GM21723 (cell line): ENCODE results near the gene ST7.
A peak's percentile ranks its signal among the peaks of the same experiment; 100 is the strongest.

Source experiments
- ATAC-seq: cut with Tn5 transposase; IDR thresholded peaks from one replicate; pipeline ENCODE4 v1.9.1; 2021; ENCODE audit warnings: mild to moderate bottlenecking, moderate library complexity; ENCODE audit not compliant: unreplicated experiment

Gene ST7

DNA sequence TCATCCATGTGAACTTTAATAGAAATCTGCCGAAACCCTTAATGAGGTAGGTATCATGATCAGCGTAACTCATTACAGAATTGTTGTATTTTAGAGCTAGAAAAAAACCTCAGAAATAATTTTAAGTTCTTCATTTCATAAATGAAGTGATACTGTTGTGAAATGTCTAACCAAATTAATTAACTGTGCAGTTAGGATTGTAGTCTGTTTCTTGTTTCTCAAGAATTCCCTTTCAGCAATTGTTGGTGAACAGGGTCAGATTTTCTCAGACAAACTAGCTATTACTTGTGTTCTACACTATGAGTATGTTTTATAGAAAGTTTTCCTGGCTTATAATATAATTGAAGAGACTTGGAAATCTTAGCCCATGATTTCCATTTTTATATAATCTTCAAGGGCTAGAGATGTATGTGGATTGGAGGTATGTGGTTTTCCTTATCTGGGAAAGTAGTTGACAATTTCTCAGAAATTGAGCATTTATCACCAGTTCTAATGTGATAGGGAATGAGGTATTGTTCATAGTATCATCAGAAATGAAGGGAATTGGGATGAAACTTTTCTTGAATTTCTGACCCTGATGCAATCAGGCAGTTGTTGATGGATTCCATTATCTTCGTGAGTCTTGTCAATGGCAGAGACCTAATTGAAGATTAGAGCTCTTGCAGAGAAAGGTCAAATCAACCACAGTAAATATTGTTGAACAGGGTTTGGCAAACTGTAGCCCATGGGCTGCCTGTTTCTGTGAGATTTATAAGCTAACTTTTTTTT lies 55.0 kb downstream of the ST7 start:
- no peak for ATAC-seq

GRCh38 chr7:117008886-117009531 lies 55.7 kb downstream of the ST7 start:
- ATAC-seq: no peak

DNA sequence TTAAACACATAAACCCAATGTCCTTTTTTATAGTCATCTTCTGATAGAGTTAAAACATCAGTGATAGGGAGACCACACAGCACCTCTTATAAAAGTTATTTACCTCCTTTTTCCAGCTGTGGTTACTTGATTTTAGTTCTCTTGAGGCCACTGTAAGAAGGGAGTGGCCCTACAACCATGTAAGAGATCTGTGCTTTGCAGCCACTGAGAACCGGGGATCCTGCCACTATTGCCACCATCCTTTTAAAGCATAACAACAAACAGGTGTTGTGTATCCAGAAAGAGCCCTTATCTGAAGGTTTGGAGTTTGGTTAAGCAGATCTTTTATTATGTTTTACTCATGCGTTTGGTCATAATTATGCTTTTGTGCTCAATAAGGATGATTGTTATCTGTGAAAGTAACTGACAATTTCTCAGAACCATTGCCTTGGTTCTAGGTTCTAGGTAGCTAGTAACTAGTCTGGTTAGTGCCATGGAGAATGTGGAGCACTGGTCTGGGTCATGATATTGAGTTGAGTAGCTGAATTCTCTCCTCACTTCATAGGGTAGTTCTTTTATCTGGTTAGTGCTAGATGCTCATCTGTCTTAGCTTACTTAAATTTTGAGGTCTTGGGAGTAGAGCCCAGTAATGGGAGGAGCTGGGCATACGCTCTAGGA lies 56.5 kb downstream of the ST7 start:
- ATAC-seq: no peak

- peak; percentile 45 for ATAC-seq
Measured at GRCh38 chr7:117010375-117011133, 57.3 kb downstream of the ST7 start.

DNA sequence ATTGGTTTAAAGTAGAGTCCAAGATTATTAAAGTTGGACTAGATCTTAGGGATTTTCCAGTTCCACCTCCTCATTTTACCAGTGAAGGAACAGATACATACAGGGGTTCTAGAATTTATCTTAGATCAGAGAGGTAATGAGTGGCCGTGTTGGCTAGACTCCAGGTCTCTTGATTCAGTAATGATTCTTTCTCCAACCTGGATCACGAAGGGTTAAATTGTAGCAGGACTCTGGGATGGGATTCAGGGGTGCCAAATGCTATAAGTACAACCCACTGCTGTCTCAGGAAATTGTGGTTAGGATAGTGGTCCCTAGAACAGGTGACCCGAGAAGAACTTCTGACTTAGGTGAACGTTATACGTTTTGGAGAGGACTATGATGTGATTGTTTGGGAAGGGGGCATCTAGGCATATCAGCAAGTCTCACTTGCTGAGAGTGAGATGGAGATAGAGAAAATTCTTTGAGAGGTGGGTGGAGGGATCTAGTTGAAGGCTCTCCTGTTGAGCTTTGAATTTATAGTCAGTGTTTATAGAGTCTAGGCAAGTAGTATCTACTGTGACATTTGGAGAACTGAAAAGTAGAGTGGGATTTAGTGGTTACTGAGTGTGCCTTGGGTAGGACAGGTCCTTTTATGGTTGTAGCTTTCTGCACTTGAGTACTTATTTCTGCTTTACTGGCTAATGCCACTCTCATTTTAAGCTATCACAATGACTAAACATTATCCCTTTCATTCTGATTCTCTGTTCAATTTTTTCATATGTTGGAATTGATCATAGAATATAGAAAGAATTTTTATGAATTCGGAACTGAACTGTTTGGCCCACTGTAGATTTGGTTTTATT lies 58.3 kb downstream of the ST7 start:
- ATAC-seq: peak; percentile 82

DNA sequence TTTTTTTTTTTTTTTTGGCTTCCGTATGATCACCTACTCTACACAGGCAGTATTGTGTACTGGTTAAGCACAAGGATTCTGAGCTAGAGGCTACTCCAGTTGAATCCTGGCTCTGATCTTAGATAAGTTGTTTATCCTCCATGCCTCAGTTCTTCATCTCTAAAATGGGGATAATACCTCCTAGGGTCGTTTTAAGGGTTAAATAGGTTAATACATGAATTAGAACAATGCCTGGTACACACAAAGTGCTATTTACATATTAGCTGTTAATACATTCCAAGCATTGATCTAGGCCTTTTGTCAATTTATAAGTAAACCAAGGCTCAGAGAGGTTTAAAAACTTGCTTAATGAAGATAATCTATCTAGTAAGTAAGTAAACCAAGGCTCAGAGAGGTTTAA lies 59.0 kb downstream of the ST7 start:
- peak; percentile 6 for ATAC-seq

GRCh38 chr7:117012696-117013095 lies 59.4 kb downstream of the ST7 start:
- no peak for ATAC-seq

DNA sequence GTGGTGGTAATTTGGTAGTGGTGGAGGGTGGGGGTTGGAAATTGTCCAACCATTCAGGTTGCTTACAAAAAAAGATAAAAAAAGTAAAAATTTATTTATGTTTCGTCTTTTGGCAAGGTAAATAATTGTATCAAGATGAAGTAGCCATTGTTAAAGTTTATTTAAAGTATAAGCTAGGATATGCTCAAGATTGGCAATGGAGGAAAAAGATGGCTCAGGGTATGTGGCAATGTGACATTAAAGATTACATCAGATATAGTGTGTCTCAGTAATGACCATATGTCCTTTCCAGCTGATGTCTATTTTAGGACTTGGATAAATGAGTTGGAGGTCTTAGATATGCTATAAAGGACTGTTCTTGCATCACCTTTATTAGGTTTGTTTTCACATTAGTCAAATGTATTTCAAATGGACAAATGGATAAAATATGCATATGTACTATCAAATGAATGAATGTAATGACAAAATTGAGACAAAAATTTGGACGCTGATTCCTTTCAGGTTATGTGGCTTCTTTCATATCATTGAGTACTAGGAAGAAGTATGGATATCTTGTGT lies 60.9 kb downstream of the ST7 start:
- no peak for ATAC-seq

DNA sequence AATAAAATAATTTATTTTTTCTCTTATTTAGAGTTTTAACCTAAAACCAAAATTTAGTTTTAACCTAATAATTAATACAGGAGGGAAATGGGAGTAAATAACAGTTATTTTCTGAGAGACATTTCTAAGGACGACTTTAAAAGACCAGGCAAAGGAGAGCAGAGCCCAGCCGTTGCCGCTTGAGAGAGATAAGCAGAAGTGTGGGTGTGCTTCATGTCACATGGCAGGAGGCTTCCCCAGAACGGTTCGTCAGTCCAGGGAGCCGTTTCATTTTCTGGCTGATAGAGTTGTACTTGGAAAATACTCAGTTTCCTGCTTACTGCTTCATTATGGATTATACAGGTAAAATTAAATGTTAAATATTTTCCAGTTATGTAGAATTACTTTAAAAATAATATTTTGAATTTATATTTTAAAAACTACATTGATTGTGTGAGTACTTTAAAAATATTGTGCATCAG lies 61.4 kb downstream of the ST7 start:
- ATAC-seq: peak; percentile 34

DNA sequence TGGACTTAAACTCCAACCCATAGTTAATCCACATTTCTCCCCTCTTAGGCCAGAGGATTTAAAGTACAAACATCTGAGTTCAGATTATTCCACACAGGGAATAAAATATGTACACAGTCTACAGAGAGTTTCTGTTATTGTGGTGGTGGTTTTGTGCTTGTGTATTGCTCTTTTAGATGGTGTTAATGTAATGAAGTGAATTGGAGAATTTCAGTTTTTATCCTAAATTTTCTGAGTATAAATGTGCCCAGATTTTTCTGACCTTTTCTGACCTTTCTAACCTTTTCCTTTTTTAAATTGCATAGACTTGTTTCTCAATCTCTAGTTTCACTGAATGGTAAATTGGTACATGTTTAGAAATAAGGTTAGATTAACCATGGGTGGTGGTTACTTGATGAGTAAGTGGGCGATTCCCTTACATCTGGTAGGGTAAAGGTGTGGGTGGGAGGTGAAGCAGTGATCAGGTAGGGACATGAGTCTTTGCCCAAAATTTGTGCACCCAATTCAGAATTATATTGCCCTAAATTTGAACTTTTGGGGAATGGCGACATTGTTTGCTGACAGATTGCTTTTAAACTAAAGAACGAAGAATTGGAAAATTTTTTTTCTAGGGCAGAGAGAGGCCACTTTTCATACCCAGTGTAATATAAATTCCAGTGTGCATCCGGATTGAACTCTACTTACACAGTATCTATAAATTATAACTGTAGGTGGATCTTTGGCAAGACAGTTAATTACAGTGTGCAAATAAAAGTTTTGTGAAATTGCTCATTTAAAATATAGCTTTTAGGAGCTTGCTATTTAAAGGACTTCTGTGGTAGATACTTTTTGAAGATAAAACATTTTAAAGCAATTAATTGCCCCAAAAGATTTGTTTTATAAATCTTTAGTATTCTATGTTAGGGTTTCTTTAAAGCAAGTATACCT lies 62.2 kb downstream of the ST7 start:
- no peak for ATAC-seq

GRCh38 chr7:117017017-117017451 lies 63.7 kb downstream of the ST7 start:
- no peak for ATAC-seq

- ATAC-seq: no peak
Measured at GRCh38 chr7:117017702-117018266, 64.5 kb downstream of the ST7 start.

DNA sequence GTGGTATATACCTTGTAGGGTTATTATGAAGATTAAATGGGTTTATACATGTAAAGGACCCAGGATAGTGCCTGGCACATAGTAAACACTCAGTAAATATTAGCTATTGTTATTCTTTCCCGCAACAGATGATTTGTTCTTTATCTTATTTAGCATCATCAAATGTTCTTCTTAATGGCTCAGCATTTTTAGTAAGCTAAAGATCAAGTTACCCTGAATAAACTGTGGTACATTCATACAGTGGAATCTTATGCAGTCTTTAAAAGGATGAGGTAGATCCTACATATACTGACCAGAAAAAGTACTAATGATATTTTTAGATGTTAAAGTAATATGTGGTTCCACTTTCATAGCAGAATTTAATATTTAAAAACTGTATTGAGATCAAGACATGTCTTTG lies 65.4 kb downstream of the ST7 start:
- ATAC-seq: no peak

- no peak for ATAC-seq
Measured at GRCh38 chr7:117019287-117019686, 66.0 kb downstream of the ST7 start.

DNA sequence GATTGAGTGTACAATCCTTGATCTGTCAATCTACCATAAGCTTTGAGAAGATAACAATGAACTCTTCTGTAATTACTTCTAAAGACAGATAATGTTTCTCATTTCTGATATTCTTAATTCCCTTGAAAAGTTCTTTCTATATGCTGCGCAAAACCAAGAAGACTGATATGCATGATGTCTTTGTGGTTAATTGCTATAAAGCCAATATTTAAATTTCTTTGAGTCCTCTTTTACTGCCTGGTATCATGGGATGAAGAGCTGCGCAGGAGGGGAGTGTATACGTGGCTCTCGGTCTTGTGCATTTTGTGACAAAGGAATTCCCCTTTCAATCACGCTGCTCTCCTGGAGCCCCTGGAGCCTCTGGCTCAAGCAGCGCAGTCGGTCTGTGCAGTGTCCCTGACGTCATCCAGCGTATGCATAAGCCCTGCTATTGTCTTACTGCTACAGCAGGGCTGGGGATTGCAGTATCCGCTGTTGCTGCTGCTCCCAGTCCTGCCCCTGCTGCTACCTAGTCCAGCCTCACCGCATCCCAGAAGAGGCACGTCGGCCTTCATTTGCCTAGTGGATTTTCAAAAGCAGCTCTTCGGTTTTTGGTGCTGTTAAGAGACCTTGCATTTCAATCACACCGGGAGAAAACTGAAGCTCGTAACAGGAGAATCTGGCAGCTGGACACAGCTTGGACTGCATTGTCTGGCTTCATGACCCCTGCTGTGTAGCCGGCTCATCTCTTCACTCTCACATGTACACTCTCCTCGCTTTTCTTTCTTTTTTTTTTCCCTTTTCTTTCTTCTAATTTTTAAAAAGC lies 66.7 kb downstream of the ST7 start:
- no peak for ATAC-seq

DNA sequence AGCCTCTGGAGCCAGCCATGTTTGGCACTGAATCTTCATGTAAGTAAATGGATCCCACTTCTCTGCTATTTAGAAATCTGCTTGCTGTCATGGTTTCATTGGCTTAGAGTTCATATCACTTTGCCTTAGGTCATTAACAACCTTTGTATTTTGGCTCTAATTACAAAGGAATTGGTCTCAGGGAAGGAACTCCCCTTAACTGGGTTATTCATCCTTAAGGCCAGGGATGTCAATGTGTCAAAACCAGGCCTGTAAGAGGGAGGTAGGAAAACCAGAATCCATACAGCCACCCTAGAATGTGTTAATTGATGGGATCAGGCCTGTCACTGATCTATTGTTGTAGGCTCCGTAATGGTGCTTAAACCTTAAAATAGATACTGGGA lies 67.3 kb downstream of the ST7 start:
- no peak for ATAC-seq

- ATAC-seq: no peak
Measured at GRCh38 chr7:117021366-117021765, 68.1 kb downstream of the ST7 start.

DNA sequence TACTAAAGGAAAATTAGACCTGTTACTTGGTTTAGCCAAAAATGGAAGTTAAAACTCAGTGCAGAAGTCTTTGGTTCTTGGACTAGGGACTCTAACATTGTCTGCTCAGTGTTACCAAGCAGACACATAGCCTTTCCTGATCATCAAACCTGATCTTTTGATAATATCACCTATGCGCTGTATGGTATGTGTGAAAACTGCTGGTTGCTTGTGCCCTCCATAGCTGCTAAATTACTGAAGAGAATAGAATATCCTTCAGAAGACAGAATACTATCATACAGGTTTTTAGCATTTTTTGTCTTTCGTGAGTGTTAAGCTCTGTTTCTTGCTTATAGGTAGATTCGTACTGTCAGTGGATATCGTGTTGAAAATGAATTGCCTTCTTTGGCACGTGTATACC lies 68.7 kb downstream of the ST7 start:
- no peak for ATAC-seq
